HG03175 (cell line): ENCODE data around the gene ZNF627.
"Not testable (repeated sequence)": the region's sequence is repeated elsewhere in the genome, so short reads cannot be mapped to it uniquely, and the experiment has no call there.

Experiments
- ATAC-seq: cut with Tn5 transposase; IDR thresholded peaks from one replicate; pipeline ENCODE4 v1.9.1; 2021; ENCODE audit warnings: mild to moderate bottlenecking, moderate library complexity; ENCODE audit not compliant: unreplicated experiment

Gene ZNF627

DNA sequence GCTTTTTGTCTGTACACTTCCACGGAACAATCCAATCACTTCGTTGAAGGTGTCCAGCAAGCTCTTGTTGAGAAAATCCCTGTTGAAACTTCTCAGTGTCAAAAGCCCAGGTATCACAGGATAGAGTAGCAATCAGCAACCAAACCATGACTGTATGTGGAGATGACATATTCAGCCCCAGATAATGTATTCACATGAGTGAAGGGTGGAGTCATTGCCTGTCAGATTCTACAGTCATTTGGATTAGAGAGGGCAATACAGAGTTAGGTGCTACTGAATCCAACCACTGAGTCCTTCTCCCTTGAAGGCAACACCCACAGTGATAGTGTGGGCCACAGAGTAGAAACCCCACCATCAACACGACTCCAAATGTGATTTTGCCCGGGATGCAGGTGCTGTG, 23.3 kb downstream of the ZNF627 start:
- no peak for ATAC-seq

DNA sequence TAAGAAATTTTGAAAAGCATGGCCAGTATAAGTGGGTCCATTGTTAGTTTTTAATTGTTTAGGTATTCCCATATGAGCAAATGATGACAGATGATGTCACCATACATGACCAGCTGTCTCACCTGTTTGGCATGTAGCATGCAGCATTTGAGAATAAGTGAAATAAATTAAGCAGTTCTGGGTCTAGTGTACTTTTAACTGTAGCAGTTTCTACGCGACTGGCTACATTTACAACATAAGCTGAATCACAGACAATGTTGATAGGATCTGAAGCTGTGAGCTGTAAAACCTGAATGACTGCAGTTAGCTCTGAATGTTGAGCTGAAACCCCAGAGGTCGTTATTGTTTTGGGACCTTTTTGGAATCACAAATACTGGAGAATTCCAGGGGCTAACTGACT, 25.1 kb downstream of the ZNF627 start:
- ATAC-seq = not testable (repeated sequence)

DNA sequence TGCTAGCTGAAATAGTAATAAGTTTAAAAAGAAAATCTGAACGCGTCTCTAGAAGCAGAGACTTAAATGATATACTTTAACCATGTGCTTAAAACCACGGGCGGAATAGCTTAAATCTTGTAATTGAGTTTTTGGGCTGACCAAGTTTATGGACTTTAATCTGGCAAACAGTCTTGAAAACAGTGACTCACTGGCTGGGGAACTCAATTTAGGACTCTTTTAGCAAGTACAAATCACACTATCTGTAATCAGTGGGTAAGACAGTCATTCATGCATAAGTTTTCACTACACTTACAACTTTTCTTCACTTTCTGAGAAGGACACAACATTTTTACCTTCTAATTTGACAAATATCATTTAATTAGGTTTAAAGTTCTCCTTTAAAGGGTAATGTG, 26.8 kb downstream of the ZNF627 start:
- no peak for ATAC-seq

DNA sequence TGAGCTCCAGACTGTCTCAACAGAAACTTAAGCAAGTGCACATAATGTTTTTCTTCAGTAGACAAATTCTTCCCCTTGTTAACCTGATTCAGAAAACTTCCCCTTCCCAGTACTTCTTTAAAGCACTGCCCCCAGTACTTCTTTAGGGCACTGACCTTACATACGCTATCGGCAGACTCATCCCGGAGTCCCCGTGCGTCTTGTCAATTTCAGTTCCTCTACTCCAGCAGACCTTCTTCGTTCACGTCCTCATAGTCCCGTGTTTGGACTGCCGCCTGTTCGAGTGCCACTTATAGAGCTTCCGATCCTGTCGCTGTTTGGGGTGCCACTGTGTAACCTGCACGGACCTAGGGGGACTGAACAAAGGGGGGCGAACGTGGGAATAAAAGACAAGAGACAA, 29.0 kb downstream of the ZNF627 start:
- no peak for ATAC-seq

DNA sequence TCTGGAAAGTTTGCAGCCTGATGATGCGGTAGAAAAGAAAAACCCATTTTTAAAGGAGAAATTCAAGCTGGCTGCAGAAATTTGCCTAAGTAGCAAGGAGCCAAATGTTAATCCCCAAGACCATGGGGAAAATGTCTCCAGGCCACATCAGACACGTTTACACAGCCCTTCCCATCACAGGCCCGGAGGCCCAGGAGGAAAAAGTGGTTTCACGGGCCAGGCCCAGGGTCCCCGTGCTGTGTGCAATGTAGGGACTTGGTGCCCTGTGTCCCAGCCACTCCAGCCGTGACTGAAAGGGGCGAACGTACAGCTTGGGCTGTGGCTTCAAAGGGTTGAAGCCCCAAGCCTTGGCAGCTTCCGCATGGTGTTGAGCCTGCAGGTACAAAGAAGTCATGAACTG, 35.9 kb downstream of the ZNF627 start:
- ATAC-seq = no peak

DNA sequence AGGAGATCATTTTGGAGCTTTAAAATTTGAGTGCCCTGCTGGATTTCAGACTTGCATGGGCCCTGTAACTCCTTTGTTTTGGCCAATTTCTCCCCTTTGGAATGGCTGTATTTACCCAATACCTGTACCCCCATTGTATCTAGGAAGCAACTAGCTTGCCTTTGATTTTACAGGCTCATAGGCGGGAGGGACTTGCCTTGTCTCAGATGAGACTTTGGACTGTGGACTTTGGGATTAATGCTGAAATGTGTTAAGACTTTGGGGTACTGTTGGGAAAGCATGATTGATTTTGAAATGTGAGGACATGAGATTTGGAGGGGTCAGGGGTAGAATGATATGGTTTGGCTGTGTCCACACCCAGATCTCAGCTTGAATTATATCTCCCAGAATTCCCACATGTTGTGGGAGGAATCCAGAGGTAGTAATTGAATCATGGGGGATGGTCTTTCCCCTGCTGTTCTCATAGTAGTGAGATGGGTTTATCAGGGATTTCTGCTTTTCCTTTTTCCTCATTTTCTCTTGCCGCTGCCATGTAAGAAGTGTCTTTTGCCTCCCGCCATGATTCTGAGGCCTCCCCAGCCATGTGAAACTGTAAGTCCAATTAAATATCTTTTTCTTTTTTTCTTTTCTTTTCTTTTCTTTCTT, 36.9 kb downstream of the ZNF627 start:
- not testable (repeated sequence) for ATAC-seq

DNA sequence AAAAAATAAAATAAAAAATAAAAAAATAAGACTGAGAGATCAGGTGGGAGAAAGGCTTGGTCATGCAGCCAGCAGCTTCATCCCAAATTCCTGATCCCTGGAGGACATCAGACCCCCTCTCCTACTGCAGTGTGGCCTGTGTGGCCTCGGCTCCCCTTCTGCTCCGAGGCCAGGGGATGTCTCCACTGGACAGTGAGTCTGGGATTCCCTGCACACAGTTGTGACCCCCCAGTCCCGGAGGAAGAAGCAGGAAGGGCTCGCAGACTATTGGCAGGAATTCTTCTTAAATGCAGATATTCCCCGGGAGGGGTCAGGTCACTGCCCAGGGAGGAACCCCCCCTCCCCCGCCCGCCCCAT, 41.9 kb downstream of the ZNF627 start:
- ATAC-seq = peak; percentile 20

DNA sequence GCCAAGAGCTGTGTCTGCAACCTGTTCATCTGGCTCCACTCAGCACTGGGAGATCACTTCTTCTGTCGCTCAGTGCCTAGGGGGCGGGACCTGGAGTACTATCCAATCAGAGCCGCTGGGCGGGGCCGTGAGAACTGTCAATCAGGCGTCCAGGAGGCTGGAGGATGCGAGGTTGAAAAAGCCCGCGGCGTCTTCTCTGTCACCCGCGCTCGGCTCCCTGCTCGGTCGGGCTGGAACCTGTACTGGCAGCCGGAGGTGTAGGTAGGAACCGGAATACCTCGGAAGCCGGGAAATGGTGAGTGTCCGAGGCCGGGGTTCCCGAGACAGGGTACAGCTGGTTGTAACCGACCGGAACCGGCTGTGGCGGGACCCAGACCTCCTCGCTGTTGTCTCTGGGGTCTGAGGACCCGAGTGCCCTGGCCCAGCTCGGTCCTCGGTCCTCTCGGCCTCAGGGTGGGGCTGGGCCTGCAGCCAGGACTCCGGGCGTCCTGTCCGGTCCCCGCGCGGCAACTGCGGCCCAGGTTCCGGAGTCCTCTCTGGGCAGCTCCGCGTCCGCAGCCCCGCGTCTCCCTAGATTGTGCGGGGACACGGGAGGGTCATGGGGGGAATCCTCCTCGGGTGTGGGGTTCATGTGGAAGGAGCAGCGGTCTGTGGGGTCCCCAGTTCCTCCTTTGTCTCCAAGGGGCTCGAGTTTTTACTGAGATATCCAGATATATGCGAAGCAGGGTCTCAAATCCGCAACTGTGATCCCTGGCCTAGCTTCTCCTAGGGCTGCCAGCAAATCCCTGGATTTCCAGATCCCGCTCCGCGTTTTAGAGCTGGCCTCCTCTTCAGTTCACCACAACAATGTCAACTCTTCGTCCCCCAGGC, 42.6 kb downstream of the ZNF627 start:
- peak; percentile 95 for ATAC-seq

DNA sequence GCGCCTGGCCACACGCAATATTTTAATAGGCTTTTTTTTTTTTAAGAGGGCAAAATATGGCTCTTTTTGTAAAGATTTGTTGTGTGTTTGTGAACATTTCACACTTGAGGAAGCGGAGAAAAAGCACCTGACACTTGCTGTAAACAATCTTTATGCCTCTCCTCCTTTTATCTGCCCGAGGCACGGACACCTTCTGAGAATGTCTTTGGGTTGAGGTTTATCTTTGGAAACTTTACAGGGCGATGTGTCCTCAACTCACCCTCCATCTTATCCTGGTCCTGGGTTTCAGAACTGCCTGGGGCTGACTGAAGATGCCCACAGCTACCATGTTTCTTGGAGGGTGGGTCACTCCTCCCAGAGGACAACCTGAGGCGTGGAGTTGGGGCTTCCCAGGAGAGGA, 44.0 kb downstream of the ZNF627 start:
- ATAC-seq = no peak

DNA sequence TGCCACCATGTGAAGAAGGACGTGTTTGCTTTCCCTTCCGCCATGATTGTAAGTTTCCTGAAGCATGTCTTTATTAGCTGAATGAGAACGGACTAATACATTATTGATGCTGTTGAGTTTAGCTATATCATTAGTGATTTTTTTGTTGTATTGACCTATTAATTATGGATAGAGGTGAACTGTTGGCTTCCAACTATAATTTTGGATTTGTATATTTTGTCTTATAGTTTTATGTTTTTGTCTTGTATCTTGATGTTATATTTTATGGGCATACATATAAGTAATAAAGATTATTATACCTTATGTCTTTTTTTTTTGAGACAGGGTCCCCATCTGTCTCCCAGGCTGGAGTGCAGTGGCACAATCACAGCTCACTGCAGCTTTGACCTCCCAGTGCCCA, 45.6 kb downstream of the ZNF627 start:
- no peak for ATAC-seq

DNA sequence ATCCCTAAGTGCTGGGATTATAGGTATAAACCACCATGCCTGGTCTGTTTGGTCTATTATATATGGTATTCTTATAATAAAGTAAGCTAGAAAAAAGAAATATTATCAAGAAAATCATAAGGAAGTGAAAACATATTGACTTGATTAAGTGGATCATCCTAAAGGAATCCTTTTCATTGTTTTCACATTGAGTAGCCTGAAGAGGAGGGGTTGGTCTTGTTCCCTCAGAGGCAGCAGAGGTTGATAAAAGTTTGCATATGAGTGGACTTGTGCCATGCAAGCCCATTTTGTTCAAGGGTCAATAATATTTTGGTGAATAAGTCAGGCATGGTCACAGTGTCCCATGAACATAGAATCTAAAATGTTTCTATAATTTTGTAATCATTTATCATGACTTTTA, 52.7 kb downstream of the ZNF627 start:
- ATAC-seq = no peak

DNA sequence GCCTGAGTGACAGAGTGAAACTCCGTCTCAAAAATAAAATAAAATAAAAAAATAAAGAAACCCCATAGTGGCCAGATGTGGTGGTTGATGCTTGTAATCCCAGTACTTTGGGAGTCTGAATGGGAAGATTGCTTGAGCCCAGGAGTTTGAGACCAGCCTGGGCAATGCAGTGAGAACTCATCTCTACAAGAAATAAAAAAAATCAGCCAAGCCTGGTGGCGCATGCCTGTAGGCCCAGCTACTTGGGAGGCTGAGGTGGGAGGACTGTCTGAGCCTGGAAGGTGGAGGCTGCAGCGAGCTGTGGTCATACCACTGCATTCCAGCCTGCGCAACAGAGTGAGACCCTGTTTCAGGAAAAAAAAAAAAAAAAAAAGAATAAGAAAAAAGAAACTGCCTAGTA, 53.8 kb downstream of the ZNF627 start:
- ATAC-seq = no peak

DNA sequence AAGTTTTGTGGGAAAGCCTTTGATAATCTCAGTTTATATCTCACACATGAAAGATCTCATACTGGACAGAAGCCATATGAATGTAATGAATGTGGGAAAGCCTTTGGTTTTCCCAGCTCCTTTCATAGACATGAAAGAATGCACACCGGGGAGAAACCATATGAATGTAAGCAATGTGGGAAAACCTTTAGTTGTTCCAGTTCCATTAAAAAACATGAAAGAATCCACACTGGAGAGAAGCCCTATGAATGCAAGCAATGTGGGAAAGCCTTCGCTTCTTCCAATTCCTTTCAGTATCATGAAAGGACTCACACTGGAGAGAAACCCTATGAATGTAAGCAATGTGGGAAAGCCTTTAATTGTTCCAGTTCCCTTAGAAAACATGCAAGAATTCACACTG, 54.8 kb downstream of the ZNF627 start:
- no peak for ATAC-seq

DNA sequence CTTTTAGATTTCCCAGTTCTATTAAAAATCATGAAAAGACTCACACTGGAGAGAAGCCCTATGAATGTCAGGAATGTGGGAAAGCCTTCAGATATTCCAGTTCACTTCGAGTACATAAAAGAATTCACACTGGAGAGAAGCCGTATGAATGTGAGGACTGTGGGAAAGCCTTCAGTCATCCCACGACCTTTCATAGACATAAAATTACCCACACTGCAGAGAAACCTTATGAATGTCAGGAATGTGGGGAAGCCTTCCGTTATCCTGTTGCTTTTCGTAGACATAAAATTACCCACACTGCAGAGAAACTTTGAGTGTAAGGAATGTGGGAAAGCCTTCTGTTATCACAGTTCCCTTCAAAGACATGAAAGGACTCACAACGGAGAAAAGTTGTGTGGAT, 55.2 kb downstream of the ZNF627 start:
- ATAC-seq = no peak

DNA sequence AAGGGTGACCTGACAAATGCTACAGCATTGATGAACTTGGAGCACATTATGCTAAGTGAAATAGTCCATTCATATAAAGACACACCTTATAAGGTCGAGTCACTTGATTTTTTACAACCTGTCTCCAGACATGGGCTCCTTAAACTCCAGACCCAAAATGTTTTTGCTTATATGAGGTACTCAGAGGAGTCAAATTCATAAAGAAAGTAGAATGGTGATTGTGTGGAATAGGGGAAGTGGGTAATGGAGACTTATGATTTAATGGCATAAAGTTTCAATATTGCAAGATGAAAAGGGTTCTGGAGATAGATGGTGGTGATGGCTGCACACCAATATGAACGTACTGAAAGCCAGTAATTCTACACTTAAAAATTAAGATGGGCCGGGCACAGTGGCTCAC, 59.3 kb downstream of the ZNF627 start:
- no peak for ATAC-seq

DNA sequence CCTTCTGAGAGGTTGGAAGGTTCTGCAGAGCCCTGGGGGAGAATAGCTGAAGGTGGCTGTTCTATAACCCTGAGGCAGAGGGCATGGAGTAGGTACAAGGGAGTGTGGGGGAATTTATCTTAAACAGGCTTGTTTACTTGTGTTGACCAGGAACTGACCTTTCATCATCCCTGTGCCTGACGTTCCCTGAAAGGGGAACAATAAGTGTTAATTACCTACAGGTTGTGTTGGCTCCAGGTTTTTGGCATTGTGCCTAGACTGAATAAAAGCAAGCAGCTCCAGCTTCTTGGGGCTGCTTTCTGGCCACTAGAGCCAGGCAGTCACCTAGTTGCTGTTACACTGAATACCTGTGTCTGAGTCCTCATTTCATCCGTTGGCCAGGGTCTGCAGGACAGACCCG, 60.0 kb downstream of the ZNF627 start:
- ATAC-seq = no peak

DNA sequence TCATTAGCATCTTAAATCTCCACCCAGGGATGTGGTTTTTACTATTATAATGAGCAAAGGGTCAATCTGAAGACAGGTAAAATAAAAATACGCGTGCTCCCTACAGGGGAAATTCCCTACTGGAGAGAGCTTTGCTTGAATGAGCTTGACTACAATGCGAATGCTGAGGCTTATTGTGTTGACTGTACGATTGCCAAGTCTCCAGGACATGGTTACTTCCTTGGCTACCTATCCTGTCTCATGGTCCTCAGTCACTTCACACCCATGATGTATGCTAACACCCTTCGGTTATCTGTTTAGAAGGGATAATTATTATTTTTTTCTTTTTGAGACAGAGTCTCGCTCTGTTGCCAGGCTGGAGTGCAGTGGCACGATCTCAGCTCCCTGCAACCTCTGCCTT, 61.7 kb downstream of the ZNF627 start:
- ATAC-seq = no peak

DNA sequence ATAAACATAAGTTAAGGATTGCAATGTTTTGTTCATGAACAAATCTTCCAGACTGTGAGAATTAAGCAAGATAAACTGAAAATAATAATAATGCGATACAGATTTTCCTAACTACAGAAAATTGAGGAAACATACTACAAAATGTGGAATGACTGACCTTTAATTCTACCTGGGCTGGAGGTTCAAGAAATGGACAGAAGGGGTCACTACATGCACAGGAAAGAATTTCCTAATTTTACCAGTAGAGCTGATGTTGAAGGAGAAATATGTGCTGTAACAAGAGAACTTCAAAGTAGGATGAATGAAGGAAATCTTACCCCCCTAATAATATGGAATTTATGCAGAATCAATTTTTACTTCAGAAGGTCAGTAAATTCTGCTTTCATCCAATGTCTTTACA, 62.3 kb downstream of the ZNF627 start:
- ATAC-seq = no peak

DNA sequence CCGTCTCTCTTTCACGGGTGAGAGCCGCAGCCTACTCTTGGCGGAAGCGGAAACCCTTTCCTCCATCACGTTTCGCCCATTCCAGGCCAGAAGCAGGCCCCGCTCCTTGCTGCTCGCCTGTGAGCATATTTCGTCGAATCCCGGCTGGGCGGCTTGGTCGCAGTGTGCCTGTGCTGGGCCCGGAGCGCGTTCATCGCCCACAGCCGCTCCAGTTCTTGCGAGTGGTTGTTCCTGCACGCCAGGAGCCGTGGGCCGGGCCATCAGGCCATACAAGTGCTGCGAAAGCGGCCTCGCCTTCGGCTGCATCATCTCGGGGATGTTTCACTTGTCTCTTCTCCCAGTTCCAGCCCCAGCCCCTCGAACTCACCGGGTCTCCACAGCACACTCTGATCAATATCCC, 65.0 kb downstream of the ZNF627 start:
- ATAC-seq = no peak

DNA sequence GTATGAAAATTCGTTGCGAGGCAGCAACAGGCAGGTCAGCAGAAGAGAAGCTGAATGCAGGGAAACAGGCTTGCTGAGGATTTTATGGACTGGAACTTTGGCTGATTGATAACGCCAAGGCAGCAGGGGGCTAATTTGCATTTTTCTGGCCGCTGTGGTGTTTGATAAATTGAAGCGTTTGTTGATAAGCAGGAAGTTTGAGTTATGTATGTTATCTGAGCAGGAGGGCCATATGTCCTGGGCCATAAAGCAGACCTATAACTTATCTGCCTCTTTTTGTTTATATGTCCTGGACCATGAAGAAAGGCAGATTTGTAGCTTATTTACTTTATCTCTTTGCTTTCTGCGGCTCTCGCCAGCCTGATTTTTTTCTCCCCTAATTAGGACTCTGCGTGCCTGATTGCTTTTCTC, 65.9 kb downstream of the ZNF627 start:
- no peak for ATAC-seq
